Tibial artery (tissue), 4 donors: ENCODE measurements around the gene KCNAB2.
A peak's percentile ranks its signal among the peaks of the same experiment; 100 is the strongest.

Experiments
- DNase-seq, 2 donors: peaks; one replicate each; pipeline ENCODE4 v3.0.0-alpha.2; 2019
- H3K27ac ChIP-seq, 2 donors: fragments of 200-600 bp; sonication (generic) in 1 of 2; 1 replicate in 1 of 2; 2 replicates in 1 of 2; pipeline ENCODE4 v1.5.1; 2018 to 2019; ENCODE audit warnings: mild to moderate bottlenecking in 1 of 2
- H3K27me3 ChIP-seq, 2 donors: fragments of 200-600 bp; sonication (generic) in 1 of 2; one replicate each; pipeline versions ENCODE4 v1.5.1 to v1.6.0; 2016 to 2019
- H3K36me3 ChIP-seq, 3 donors: fragments of 200-600 bp; sonication (generic) in 2 of 3; one replicate each; pipeline ENCODE4 v1.5.1; 2016 to 2019; ENCODE audit warnings: mild to moderate bottlenecking in 2 of 3
- H3K4me1 ChIP-seq, 4 donors: fragments of 200-600 bp; sonication (generic) in 2 of 4; 1 replicate in 3 of 4; 2 replicates in 1 of 4; pipeline ENCODE4 v1.5.1; 2016 to 2019
- H3K4me3 ChIP-seq, 2 donors: fragments of 200-600 bp; sonication (generic) in 1 of 2; 1 replicate in 1 of 2; 2 replicates in 1 of 2; pipeline ENCODE4 v1.5.1; 2018 to 2019; ENCODE audit warnings: mild to moderate bottlenecking in 2 of 2
- H3K9me3 ChIP-seq, 3 donors: fragments of 200-600 bp; sonication (generic) in 1 of 3; one replicate each; pipeline ENCODE4 v1.5.1; 2016 to 2019
- intact Hi-C: fragments of 100-400 bp; cut with DNase I; formaldehyde crosslinking; loops from one replicate; pipeline ENCODE4 v1.15.0; 2023; ENCODE audit warnings: low total_unique reads
- TF ChIP-seq, protein P1 (sequence below), 2 experiments: fragments of 200-600 bp in 1 of 2; fragments of 450-650 bp in 1 of 2; IDR thresholded peaks; one replicate each; pipeline ENCODE4 v1.5.1; 2017 to 2019; ENCODE audit warnings: antibody characterized with exemption in 2 of 2, mild to moderate bottlenecking in 1 of 2, moderate library complexity in 1 of 2

The KCNAB2 gene

DNA sequence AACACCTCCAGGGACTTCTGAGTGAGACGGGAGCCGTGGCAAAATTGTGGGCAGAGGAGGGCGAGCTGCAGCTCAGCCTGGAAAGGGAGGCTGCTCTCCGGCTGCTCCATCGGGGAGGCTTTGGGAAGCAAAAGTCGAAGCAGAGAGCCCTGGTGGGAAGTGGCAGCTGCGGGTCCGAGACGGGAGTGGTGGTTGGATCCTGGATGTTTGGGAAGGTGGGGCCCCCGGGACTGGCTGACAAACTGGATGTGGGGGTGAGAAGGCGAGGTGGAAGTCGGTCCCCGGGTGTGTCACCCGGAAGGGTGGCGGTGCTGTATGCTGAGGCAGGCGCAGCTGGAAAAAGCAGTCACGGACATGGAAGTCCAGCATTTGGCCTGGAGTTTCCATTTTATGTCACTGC lies 52.1 kb downstream of the KCNAB2 start:
- peaks cover 0 to 46% of the 10 kb centered on the region in 2 donors for H3K27me3 ChIP-seq
- no peak overlapping the region for H3K4me3 ChIP-seq
- no peaks in the 10 kb centered on the region for H3K9me3 ChIP-seq
- no peaks in the 10 kb centered on the region for H3K36me3 ChIP-seq
- no peaks in the 10 kb centered on the region for H3K4me1 ChIP-seq
- H3K27ac ChIP-seq, result no peak overlapping the region
- intact Hi-C loops, result no loop called here
- TF ChIP-seq, protein P1, sequence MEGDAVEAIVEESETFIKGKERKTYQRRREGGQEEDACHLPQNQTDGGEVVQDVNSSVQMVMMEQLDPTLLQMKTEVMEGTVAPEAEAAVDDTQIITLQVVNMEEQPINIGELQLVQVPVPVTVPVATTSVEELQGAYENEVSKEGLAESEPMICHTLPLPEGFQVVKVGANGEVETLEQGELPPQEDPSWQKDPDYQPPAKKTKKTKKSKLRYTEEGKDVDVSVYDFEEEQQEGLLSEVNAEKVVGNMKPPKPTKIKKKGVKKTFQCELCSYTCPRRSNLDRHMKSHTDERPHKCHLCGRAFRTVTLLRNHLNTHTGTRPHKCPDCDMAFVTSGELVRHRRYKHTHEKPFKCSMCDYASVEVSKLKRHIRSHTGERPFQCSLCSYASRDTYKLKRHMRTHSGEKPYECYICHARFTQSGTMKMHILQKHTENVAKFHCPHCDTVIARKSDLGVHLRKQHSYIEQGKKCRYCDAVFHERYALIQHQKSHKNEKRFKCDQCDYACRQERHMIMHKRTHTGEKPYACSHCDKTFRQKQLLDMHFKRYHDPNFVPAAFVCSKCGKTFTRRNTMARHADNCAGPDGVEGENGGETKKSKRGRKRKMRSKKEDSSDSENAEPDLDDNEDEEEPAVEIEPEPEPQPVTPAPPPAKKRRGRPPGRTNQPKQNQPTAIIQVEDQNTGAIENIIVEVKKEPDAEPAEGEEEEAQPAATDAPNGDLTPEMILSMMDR (IDR thresholded peaks at IDR 0.05), result no peak
- no peak for DNase-seq

DNA sequence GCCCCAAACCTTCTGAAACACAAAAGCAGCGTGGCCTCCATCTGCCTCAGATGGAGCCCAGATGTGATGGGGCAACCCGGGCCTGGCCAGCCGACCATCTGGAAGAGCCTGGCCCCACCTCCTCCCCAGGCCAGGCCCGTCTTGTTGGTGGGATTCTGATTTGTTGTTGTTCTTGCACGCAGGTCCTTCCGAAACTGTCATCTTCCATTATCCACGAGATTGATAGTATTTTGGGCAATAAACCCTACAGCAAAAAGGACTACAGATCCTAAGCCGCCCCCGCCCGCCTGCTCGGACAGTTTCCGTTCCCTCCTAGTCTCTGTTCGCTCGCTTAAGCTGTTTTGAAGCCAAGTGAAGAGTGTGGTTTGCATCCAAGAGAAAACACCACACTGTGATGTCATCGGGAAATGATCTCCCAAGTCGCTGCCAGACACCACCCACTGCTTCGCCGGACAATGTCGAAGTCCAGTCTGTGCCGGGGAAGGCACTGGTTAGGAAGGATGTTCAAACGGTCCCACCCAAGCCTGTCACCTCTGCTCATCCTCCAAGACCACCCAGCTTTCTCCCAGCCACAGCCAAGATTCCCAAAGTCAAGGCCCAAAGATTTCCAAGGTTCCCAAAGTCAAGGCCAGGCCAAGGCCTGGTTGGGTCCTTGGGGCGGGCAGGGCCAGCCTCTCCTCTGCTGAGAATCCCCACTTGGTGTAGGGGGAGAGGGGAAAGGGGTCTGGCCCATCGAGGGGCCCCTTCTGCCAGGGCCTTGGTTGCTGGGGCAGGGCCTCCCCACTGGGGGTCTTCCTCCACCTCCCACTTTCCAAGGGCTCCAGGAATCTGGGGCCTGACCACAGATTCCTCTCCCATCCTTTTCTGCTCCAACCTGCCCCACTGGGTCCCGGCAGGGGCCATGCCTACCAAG lies 52.9 kb downstream of the KCNAB2 start:
- Histone ChIP-seq H3K9me3 (no peaks in the 10 kb centered on the region), H3K36me3 (no peaks in the 10 kb centered on the region), H3K27me3 (peaks cover 0 to 53% of the 10 kb centered on the region in 2 donors), H3K4me1 (no peaks in the 10 kb centered on the region), H3K4me3 (no peak overlapping the region), H3K27ac (no peak overlapping the region)
- TF ChIP-seq, protein P1 (IDR thresholded peaks at IDR 0.05), result no peak
- DNase-seq, result peak in 1 of 2 donors; percentile 38
- intact Hi-C loops, result no loop called here

DNA sequence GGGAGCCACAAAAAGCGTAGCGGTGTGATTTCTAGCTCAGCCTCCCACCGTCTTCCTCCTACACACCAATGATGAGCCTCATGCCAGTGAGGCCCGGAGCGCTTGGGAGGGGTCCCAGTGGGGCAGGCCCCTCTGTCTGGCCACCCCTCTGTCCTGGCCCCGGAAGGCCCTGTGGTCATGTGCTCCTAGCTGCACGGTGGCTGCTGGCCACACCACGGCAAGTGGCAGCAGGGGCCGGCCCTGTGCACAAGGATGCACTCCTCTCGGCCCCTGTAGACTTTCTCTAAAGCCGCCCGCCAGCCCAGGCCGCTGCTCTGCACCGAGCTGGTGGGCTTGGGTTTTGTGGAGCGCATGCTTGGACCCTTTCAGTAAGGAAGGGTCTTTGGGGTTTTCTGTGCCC lies 53.6 kb downstream of the KCNAB2 start:
- intact Hi-C loops, result no loop called here
- no peak overlapping the region for H3K4me3 ChIP-seq
- H3K27me3 ChIP-seq, result peaks cover 0 to 60% of the 10 kb centered on the region in 2 donors
- H3K36me3 ChIP-seq, result no peaks in the 10 kb centered on the region
- H3K27ac ChIP-seq, result no peak overlapping the region
- no peak for DNase-seq
- no peaks in the 10 kb centered on the region for H3K4me1 ChIP-seq
- no peaks in the 10 kb centered on the region for H3K9me3 ChIP-seq
- TF ChIP-seq, protein P1 (IDR thresholded peaks at IDR 0.05), result no peak

DNA sequence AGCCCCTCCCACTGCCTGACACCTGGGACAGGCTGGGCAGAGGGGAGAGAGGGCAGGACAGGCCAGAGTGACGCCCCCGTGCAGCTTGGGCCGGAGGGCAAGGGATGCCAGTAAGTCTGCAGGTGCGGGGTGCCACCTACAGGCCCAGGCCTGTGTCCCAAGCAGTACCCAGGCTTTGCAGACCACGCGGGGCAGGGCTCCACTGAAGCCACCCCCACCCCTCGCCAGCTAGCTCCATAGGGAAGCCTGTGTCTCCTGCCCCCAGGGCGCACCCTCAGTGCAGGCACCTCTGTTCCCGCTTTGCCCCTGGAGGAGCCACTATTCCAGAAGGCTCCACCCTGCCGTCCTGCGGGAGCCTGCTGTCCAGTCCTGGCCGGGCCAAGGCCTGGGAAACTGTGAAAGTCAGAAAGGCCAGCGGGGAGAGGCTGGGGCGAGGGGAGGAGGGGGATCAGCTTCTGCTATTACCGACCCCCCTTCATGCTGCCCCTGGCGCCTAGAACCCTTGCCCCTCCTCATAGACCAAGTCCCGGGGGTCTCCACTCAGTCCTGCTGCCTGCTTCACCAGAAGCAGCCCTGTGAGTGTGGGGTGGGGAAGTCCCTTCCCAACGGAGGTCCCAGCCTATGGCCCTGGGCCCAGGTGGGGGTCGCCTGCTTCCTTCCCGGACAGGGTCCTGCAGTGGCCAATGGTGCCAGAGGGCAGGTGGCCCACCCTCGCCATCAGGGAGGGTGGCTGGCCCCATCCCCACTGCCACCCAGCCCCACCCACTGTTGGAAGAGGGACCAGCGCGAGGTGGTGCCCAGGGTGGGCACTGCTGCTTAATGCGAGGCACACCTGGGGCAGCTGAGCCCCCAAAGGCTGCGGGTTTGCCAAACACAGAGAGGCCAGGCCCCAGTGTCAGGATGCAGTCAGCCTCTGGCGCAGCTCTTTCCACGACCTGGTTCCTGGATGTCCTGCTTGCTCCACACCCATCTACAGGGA lies 54.4 kb downstream of the KCNAB2 start:
- DNase-seq, result no peak
- intact Hi-C loops, result no loop called here

More for the DNA sequence above, 54.4 kb downstream of the KCNAB2 start:
- no peak overlapping the region for H3K4me3 ChIP-seq
- H3K36me3 ChIP-seq, result peaks cover 0 to 5% (median 0%) of the 10 kb centered on the region in 3 donors
- H3K9me3 ChIP-seq, result no peaks in the 10 kb centered on the region
- no peak overlapping the region for H3K27ac ChIP-seq
- H3K27me3 ChIP-seq, result peaks cover 0 to 62% of the 10 kb centered on the region in 2 donors
- H3K4me1 ChIP-seq, result no peaks in the 10 kb centered on the region
- TF ChIP-seq, protein P1 (IDR thresholded peaks at IDR 0.05), result no peak
